Islet of Langerhans (tissue), 1 donor: Measurements from ENCODE around the gene SUGP2.
"Not testable (repeated sequence)": the region's sequence is repeated elsewhere in the genome, so short reads cannot be mapped to it uniquely, and the experiment has no call there.

Source experiments
- FAIRE-seq: peaks from one replicate; lab custom pipeline; 2011; peaks lifted over from hg19 to GRCh38; lab: Jason Lieb, UNC

The SUGP2 gene

DNA sequence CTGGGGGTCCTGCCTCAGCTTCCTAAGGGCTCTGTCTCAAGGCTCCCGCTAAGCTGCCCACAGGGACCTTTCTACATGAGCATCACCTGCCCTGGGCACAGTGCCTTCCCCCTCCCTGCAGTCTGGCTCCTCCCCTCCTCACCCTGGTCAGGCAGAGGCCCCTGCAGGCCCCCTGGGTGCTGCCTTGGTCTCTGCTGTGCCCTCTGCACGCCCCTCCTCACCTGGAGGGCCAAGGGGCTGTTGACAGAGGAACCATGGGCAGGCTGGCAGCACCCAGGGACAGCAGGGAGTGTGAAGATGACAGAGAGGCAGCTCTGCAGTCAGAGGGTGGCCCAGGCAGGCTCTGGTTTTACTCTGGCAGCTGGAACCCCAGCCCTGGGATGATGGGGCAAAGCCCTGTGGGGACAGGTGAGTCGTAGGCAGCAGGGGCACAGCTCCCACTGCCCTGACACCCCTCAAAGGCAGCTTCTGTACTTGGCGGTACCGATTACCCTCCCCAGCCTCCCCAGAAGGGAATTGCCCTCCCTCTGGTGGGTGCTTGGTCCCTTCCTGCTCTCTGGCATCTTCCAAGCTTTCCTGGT lies 43.1 kb downstream of the SUGP2 start:
- FAIRE-seq, result no peak

DNA sequence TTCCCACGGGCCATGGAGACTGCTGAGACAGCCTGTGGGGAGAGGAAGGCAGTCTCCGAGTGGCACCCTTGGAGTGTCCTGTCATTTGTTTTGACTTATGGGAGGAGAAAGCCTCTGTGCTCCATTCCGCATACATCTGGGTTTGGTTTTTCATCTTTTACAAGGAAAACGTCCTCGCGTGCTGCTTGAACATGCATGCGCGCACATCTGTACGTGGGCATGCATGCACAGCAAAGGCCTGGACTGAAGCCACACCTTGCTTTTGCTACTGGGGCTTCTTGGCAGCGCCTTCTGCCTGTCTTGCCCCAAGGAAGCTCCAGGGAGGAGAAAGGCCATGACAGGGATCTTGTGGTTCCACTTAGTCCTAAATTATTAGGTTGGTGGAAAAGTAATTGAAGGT lies 44.0 kb downstream of the SUGP2 start:
- no peak for FAIRE-seq

DNA sequence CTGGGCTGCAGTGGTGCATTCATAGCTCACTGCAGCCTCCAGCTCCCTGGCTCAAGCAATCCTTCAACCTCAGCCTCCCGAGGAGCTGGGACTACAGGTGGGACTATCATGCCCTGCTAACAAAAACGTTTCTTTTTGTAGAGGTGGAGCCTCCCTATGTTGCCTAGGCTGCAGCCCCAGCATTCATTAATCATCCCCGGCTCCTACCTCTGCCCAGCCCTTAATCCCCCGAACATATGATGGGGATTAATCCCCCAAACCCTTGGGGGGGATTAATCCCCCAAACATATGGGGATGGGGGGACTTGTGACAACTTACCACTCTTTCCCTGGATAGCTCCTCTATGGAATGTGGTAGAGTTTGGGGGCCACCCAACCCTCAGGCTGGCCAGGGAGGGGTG lies 45.9 kb downstream of the SUGP2 start:
- no peak for FAIRE-seq

DNA sequence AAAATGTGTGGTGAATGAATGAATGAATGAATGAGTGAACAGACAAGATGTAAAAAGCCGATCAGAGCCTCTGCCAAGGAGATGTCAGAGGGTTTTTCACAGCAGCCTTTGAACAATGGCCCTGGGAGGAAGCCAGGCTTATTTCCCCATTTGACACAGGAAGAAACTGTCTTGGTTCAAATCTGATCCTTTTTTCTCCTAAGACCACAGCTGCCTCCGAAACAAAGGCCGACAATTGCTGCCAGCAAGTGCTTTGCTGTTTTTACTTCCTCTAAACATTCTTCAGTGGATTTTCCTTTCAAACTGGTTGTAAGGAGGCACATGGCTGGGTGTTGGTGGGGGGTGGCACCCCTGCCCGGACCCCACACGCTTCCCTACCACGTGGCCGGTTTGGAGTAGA lies 48.1 kb downstream of the SUGP2 start:
- FAIRE-seq, result no peak

DNA sequence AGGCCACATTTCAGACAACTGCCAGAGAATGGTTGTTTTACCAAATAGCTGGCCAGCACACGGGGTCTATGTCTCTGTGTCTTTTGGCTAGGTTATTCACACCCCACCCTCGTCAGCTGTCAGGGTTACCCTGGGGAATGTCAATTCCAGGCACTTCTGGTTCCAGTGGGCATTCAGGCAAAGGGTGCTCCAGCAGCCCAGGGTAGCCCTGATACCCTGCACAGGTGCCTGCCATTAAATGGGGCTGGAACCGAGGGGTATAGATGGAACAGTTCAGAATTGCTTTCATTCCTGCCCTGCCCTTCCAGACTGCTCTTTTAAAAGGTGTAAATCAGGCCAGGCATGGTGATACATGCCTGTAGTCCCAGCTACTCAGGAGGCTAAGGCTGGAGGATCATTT lies 49.1 kb downstream of the SUGP2 start:
- no peak for FAIRE-seq

DNA sequence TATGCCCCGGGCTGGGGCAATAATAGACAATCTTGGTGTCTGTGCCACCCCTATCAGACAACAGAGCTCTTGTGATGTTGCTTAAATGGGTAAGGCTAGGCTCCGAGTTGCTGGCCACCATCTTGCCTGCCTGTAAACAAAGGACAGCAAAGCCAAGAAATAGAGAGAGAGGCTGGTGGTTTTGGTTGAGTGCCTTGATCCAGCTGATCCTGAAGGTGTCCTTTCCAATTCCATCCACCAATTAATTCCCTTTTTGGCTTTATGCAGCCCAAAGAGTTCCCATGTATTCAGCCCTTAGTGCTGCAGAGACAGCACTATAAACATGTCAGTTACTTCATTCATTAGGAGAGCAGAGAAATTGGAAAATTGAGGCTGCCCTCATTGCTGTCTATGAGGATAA lies 50.6 kb downstream of the SUGP2 start:
- FAIRE-seq, result no peak

DNA sequence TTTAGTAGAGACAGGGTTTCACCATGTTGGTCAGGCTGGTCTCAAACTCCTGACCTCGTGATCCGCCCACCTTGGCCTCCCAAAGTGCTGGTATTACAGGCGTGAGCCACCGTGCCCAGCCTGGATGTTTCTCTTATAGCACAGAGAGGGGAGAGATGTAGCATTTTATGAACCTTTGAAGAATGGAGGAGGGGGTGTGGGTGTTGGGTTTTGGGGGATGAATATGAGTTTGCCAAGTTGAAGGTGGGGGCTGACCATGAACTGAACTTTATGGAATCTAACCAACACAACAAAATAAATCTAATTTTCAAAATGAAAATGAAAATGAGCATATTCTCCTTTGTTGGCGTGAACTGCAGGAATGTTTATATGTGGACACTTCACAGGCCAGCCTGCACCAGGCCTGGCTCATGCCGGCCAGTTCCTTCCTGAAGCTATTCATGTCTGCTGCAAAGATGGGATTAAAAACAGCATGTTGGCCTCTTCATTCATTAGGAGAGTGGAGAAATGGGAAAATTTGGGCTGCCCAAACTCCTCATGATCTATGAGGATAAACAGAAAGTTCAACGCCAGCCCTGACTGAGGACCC lies 52.8 kb downstream of the SUGP2 start:
- FAIRE-seq, result no peak

DNA sequence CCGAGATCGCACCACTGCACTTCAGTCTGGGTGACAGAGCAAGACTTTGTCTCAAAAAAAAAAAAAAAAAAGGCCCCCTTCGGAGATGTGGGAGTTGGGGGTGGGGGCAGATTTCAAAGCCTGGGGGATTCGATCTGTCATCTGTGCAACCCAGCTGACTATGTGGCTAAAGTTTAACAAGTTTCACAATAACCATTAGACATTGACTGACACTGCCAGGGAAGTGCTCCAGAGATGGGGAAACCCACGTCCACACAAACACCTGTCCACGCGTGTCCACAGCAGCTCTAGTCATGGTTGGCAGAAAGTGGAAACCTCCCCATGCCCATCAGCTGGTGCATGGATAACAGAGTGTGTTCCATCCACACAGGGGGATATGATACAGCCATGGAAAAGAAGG lies 54.7 kb downstream of the SUGP2 start:
- FAIRE-seq, result no peak

DNA sequence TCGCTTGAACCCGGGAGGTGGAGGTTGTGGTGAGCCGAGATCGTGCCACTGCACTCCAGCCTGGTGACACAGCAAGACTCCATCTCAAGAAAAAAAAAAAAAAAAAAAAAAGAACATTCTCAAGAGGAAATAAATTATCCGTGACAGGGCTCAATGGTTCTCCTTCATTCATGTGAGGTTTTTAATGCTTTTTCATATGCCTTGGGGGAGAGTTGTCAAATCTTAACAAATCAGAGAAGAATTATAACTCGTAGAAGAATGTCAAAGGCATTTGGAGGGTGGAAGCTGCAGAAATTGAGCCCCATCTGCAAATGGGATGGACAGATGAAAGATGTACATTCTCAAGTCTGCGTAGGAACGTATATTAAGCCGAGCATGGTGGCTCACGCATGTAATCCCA lies 57.4 kb downstream of the SUGP2 start:
- no peak for FAIRE-seq

DNA sequence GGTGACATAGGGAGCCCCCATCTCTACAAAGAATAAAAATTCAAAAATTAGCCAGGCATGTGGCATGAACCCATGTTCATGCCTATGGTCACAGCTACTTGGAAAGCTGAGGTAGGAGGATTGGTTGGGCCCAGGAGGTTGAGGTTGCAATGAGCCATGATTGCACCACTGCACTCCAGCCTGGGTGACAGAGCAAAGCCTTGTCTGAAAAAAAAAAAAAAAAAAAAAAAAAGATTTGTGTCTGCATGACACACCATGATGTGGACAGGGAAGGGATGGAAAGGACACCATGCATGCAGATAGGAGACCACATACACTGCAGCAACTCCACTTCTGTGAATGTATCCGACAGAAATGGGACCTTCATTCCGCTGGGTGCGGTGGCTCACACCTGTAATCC lies 58.3 kb downstream of the SUGP2 start:
- FAIRE-seq, result no peak

DNA sequence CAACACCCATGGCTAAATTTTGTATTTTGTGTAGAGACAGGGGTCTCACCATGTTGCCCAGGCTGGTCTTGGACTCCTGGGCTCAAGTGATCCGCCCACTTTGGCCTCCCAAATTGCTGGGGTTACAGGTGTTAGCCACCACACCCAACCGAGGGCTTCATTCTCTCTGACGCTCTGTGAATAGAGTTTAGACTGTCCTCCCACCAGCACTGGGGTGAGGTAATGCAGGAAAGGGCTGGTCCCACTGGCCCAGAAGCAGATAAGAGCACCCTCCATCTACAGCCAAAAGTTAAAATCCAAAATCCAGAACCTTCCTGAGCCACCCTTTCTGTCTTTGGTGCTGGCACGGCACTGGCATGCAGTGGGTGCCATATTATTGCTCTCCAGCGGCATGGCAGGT lies 60.5 kb downstream of the SUGP2 start:
- no peak for FAIRE-seq

DNA sequence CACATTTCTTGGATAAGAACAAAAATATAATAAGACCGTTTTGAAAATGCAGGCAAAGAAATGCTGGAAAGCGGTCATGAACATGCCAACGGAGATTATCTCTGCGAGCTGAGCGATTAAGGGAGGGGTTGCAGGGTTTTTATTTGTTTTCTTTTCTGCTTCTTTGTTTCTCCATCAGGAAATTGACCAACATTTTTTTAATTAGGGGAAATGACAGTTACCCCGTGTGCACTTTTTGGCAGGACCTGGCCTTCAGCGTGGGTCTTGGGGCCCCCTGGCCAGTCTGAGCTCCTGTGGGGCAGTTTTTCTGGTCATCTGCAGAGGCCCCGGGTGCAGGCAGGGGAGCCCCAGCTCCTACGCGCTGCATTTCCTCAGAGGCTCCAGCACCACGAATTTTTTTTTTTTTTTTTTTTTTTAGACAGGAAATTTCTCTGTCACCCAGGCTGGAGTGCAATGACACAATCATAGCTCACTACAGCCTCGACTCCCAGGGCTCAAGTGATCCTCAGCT lies 61.0 kb downstream of the SUGP2 start:
- FAIRE-seq, result no peak

DNA sequence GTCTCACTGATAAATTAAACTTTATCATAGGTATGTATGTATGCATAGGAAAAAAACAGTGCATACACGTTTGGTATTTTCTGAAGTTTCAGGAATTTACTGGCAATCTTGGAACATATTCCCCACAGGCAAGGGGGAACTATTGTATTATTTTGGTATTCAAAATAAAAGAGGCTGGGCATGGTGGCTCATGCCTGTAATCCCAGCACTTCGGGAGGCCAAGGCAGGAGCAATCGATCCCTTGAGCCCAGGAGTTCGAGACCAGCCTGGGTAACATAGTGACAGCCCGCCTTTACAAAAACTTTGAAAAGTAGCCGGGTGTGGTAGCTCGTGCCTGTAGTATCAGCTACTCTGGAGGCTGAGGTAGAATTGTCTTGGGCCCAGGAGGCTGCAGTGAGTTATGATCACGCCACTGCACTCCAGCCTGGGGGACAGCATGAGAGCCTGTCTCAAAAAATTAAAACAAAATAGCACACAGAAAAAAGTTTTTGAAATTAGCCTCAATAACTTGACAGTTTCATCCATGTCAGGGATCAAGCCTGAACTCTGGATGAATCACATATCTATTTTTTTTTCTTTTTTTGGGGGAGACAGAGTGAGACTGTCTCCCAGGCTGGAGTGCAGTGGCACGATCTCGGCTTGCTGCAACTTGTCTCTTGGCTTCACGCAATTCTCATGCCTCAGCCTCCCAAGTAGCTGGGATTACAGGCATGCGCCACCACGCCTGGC lies 63.2 kb downstream of the SUGP2 start:
- no peak for FAIRE-seq

DNA sequence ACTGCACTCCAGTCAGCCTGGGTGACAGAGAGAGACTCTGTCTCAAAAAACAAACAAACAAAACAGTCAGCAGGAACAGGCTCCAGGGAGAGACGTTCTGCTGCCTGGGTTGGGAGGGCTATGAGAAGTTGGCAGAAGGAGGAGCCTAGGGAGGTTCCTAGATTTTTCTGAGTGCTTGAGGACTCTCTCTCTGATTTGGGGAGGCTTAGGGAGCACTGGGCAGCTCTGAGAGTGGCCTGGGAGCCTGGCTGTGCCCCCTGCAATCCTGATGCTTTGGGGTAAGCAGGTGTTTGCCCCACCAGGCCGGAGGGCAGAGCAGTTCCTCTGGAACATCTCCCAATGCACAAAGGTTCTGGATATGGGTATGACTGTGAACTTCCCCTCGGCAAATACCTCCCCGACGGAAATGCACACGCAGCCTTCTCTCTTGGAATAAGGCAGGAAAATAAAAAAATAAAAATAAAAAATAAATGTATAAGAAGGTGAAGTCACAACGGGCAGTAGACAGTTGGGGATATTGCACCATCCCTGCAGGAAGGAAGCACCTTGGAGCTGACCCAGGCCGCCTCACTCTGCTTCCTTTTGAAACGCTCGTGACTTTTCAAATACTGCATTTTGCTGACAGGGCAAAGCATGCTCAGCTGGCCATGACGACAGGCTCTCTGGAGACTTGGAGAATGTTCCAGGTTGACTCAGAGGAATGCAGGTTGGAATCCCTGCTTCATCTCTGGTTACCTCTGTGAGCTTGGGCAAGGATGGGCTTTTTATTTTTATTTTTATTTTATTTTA lies 65.8 kb downstream of the SUGP2 start:
- no peak for FAIRE-seq

DNA sequence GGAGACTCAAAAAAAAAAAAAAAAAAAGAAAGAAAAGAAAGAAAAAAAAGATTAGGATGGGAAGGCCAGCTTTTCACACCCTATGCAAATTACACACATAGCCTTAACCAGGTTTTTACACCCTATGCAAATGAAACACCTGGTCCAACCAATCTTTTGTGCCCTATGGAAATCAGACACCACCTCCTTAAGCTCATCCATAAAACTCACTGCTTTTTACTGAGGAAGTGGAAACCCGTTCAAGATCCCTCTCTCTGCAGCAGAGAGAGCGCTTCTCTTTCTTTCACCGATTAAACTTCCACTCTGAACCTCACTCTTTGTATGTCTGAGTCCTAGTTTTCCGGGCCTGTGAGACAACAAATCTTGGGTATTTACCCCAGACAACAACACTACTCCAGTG lies 67.0 kb downstream of the SUGP2 start:
- FAIRE-seq, result no peak

DNA sequence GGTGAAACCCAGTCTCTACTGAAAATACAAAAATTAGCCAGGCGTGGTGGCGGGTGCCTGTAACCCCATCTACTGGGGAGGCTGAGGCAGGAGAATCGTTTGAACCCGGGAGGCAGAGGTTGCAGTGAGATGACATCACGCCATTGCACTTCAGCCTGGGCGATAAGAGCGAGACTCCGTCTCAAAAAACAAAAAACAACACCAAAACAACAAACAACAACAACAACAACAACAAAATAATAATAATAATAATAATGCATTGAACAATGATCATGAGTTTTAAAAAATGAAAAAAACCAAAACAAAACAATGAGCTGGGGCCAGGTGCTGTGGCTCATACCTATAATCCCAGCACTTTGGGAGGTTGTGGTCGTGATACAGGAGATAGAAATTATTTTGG lies 69.2 kb downstream of the SUGP2 start:
- no peak for FAIRE-seq

DNA sequence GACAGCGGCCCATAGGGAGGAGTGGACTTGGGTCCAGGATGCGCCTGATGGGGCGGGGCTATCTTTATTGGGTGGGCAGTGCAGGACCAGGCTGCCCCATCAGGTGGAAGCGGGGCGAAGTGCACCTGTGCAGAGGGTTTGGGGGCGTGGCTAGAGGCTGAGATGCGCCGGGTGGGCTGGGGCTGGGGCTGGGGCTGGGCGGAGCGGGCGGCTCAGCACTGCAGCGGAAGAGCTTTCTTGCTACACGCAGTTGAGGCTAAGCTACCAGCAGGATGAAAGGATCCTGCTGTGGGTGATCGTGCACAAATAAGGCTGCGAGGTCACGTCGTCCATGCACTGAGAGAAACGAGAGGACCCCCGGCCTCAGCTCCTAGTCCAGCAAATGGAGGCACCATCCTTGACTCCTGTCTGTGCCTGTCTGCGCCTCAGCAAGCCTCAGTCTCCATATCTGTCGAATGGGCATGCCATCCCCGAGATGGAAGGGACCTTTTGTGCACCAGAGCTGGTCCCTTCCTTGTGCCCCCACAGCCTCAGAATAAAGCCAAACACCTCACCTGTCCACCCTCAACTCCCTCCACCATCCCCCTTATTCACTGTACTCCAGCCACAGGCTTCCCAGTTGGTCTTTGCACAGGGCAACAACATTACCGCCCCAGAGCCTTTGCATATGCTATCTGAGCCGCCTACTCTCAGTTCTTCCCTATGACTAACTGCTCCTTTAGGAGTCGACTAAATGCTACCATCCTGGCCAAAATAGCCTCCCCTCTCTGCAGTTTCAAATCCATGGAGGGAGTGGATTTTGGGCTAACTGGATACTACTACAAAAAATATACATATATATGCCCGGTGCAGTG lies 71.3 kb downstream of the SUGP2 start:
- FAIRE-seq, result no peak

DNA sequence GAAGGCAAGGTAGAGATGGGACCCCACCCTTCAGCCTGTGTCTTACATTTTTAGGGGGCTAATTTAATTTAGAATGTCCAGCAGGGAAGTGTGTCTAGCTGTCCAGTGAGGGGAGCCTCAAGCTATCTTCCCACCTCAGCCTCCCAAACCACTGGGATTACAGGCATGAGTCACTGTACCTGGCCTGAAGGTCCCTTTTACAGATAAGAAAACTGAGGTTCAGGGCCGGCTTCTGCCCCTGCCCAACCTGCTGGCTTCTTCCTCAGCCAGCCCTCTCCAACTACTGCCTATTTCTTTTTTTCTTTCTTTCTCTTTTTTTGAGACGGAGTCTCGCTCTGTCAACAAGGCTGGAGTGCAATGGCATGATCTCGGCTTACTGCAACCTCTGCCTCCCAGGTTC lies 72.9 kb downstream of the SUGP2 start:
- FAIRE-seq, result no peak

DNA sequence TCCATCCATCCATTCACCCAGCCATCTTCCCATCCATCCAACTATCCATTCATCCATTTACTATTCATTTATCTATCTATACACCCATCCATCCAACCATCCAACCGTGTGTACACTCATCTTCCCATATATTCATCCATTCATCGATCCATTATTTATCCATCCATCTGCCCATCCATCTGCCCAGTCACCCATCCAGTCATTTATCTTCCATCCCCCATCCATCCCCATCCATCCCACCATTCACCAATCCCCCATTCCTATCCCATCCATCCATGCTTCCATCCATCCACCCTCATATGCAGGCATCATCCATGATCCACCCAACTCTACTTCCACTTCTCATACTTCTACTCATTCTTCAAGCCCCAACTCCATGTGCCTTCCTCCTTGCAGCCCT lies 78.3 kb downstream of the SUGP2 start:
- no peak for FAIRE-seq

DNA sequence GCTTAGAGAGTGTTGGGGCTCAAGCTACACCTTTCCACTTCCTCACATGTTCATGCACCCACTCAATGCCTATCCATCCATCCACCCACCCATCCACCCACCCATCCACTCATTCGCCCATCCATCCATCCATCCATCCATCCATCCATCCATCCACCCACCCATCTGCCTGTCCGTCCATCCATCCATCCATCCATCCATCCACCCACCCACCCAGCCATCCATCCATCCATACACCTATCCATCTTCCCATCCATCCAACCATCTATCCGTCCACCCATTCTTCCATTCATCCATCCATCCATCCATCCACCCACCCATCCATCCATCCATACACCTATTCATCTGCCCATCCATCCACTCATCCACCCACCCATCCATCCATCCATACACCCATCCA lies 79.2 kb downstream of the SUGP2 start:
- no peak for FAIRE-seq

DNA sequence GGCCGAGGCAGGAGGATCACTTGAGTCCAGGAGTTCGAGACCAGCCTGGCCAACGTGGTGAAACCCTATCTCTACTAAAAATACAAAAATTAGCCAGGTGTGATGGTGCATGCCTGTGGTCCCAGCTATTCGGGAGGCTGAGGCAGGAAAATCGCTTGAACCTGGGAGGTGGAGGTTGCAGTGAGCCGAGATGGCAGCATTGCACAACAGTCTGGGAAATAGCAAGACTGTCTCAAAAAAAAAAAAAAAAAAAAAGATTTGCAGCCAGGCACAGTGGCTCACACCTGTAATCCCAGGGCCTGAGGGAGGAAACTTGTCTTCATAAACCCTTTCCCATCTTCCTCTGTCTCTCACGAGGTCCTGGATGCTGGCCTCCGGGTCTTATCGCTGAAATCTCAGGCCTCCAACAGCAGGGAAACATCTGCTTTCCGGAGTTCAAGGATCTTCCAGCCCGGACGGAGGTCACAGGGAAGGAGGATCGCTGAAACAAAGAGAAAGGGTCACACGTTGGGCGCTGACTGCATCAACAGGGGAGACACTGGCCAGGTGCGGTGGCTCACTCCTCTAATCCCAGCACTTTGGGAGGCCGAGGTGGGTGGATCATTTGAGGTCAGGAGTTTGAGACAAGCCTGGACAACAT lies 80.8 kb downstream of the SUGP2 start:
- FAIRE-seq, result not testable (repeated sequence)
